HG03066 (cell line): Measurements from ENCODE around the gene HOXD8.

Experiments
- ATAC-seq: cut with Tn5 transposase; IDR thresholded peaks from one replicate; pipeline ENCODE4 v1.9.1; 2021; ENCODE audit warnings: low read depth; ENCODE audit not compliant: unreplicated experiment

HOXD8 gene

GRCh38 chr2:176171351-176172006 is 42.0 kb downstream of the HOXD8 start:
- ATAC-seq = no peak

- ATAC-seq = no peak
Observed at GRCh38 chr2:176172007-176172894, 42.7 kb downstream of the HOXD8 start.

GRCh38 chr2:176172895-176173566 is 43.5 kb downstream of the HOXD8 start:
- ATAC-seq = no peak

- no peak for ATAC-seq
Observed at GRCh38 chr2:176173567-176174381, 44.3 kb downstream of the HOXD8 start.

- ATAC-seq = no peak
Observed at GRCh38 chr2:176174382-176174823, 44.9 kb downstream of the HOXD8 start.

DNA sequence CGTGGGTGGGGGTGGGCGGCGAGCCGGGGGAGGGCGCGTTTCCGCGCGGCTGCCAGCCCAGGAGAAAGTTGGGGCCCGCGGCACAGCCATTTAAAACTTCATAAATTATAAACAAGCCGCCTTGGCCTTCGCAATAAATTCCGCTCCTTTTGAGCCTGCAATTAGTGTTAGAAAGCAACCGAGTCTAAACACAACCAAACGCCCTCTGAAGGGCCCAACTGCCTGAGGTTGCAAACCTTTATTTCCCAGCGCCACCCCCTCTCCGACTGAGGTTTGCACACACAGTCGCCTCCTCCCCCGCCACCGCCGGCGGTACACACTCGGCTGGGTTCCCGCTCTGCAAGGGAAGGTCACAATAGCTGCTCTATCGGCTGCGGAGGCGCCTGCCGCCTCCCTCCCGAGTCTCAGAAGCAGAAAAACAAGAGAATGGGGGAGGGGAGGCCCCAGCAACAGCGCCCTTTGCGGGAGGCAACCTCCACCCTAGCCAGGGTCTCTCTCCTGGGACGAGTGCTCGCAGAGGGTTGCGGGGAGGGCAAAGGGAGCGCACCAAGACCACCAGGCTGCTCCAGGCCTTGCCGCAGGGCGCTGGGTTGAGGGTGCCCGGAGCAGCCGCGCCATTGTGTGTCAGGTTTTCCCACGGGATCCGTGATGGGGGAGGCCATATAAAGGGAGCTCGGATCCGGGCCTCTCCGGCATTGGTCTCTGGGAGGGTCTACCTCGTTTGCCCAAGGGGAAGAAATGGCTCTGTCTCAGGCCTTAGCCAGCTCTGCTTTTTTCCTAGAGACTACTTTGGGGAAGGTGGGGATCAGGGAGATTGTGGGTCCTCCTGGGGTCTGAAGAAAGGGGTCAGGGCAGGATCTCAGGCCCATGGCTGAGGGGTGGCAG is 45.6 kb downstream of the HOXD8 start:
- ATAC-seq = no peak

- no peak for ATAC-seq
Observed at GRCh38 chr2:176175709-176176607, 46.5 kb downstream of the HOXD8 start.

DNA sequence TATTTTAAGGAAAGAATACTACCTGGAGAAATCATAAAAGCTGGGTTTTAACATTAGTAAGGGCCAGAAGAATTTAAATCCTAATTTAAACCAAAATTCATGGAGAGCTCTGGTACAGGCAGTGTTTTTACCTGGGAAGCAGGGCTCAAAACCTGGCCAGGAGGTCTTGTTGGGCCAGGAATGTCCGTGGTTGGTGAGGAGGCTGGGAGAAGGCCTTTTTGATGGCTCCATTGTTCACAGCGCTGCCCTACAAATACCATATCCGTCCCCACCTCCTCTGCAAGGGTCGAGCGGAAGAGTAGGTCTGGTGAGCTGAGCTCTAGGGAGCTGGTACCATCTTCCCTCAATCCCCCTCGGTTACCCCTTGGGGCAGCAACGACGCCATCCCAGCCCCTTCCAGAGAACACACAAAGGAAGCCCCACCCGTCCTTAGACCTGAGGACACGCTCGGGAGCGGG is 48.1 kb downstream of the HOXD8 start:
- ATAC-seq = no peak

DNA sequence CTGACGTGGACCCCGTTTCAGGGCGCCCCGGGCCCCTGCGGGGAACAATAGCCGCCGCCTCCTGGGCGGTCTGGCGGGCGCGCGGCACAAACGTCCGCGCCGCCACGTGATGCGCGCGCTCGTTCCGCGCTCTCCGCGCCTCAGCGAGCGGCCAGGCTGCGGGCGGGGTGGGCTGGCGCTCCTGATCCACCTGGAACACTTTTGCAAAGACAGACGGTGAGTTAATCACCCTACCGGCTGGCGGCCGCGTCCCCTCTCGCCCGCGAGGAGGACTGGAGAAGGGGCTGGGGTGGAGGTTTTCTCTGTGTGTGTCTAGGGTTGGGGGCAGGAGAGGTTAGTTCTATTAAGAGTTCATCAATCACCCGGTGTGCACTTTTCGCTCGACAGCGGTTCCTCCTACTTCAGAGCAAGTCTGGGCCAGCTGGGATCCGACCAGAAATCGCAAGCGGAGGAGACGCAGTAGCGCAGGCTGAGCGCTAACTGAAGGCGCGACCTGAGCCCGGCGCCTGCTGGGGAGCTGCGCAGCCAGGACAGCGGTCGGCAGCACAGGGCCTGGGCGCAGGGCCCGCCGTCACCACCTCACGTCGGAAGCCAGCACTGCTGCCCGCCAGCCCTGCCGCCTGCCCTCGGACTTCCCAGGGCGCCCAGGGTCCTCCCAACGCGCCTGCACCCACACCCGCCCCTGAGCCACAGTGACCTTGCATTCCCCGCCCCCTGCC is 48.7 kb downstream of the HOXD8 start:
- no peak for ATAC-seq

DNA sequence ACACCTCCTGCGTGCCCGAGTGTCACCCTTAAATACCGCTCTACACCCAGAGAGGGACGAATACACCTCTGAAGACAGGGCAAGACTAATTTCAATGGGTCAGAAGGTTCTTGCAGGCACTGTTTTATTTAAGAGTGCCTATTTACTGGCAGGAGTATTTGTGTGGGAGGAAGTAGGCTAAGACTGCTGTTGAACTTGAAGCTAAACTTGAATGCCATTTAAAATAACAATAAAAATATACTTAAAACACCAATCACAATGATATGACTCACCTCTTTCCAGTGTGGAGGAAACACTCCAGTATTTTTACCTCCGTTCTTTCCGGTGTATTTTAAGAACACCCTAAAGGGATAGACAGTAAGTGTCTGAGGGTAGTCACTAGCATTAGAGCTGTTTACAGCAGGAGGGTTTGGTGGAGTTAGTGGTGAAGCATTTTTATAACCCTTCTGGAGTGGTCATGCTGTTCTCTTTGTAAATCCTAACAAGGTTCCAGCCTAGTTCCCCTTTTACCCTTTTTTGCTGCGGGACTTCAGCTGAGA is 49.3 kb downstream of the HOXD8 start:
- ATAC-seq = no peak

DNA sequence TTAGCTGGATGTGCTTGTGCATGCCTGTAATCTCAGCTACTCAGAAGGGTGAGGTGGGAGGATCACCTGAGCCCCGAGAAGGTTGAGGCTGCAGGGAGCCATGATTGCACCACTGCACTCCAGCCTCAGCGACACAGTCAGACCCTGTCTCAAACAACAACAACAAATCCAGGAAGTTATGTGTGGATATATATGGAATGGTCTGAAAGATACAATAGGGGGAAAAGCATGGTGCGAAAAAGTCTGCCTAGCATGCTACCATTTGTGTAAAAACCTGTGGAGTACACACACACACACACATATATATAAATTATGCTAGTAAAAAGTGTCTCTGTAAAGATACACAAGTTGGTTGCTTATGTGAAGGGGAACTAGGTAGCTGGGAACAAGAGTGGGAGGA is 52.0 kb downstream of the HOXD8 start:
- no peak for ATAC-seq
